Upper lobe of left lung (tissue), 4 donors: ENCODE results near the gene ACTL7B.

Source experiments
- EP300 ChIP-seq, 4 donors: sonication (generic); formaldehyde crosslinking; IDR thresholded peaks; one replicate each; pipeline ENCODE4 v1.5.1; 2017; ENCODE audit warnings: antibody characterized with exemption in 4 of 4, control low read depth in 2 of 4
- TF ChIP-seq, protein P1 (sequence below), 6 experiments: fragments of 450-650 bp in 4 of 6; fragments of 200-600 bp in 2 of 6; sonication (generic) in 2 of 6; IDR thresholded peaks; one replicate each; pipeline ENCODE4 v1.5.1; 2016 to 2019; ENCODE audit warnings: antibody characterized with exemption in 6 of 6

DNA sequence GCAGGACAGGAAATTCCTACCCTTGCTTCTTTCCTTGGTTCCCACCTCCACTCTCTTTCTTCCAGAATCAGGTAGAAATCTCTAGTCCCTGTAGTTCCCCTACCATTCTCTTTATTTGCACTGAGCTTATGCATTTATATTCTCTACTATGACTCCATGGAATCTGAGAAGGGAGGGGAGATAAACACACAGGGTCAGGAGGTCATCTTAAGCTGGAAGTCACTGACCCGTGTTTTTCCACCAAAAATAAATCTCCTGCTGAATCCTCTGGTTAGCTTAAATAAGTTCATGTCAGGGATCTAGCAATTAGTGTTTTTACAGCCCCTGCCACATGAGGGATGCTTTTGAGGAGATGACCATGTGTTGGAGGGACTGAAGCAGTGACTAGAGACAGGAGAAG, 3.7 kb downstream of the ACTL7B start:
- TF ChIP-seq, protein P1, sequence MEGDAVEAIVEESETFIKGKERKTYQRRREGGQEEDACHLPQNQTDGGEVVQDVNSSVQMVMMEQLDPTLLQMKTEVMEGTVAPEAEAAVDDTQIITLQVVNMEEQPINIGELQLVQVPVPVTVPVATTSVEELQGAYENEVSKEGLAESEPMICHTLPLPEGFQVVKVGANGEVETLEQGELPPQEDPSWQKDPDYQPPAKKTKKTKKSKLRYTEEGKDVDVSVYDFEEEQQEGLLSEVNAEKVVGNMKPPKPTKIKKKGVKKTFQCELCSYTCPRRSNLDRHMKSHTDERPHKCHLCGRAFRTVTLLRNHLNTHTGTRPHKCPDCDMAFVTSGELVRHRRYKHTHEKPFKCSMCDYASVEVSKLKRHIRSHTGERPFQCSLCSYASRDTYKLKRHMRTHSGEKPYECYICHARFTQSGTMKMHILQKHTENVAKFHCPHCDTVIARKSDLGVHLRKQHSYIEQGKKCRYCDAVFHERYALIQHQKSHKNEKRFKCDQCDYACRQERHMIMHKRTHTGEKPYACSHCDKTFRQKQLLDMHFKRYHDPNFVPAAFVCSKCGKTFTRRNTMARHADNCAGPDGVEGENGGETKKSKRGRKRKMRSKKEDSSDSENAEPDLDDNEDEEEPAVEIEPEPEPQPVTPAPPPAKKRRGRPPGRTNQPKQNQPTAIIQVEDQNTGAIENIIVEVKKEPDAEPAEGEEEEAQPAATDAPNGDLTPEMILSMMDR (IDR thresholded peaks at IDR 0.05): no peak
- TF ChIP-seq EP300 (IDR thresholded peaks at IDR 0.05): no peak
